Gastroesophageal sphincter (tissue), 3 donors: ENCODE measurements around the gene COL6A3.

Experiments
- POLR2A ChIP-seq, 2 donors: fragments of 450-650 bp; IDR thresholded peaks; one replicate each; pipeline ENCODE4 v1.6.1; 2017; ENCODE audit warnings: antibody characterized with exemption in 2 of 2, mild to moderate bottlenecking in 2 of 2, moderate library complexity in 1 of 2
- POLR2AphosphoS5 ChIP-seq: sonication (generic); formaldehyde crosslinking; IDR thresholded peaks from one replicate; pipeline ENCODE4 v1.6.1; 2017; ENCODE audit warnings: antibody characterized with exemption
- TF ChIP-seq, protein P1 (sequence below), 4 experiments: fragments of 200-600 bp in 2 of 4; fragments of 450-650 bp in 2 of 4; sonication (generic) in 1 of 4; IDR thresholded peaks; one replicate each; pipeline ENCODE4 v1.5.1; 2017 to 2019; ENCODE audit warnings: antibody characterized with exemption in 4 of 4, mild to moderate bottlenecking in 2 of 4, moderate library complexity in 2 of 4

DNA sequence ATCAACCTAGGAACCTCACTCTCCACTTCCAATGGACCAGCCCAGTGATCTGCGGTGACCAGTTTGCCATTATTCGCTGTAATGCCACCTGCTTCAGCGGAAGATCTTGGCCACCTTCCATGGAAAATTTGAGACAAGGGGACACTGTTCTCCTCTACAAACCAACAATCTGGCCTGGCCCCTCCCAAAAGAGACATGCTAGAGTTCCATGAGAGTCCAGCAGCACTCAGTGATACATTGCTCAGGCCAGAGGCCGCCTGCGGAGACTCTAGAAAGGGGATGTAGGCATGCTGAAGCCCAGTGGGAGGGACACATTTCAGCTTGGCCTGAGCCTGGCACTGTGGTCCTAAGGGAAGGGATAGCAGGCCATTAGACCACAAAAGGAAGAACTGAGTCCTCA lies 58.3 kb downstream of the COL6A3 start:
- TF ChIP-seq, protein P1, sequence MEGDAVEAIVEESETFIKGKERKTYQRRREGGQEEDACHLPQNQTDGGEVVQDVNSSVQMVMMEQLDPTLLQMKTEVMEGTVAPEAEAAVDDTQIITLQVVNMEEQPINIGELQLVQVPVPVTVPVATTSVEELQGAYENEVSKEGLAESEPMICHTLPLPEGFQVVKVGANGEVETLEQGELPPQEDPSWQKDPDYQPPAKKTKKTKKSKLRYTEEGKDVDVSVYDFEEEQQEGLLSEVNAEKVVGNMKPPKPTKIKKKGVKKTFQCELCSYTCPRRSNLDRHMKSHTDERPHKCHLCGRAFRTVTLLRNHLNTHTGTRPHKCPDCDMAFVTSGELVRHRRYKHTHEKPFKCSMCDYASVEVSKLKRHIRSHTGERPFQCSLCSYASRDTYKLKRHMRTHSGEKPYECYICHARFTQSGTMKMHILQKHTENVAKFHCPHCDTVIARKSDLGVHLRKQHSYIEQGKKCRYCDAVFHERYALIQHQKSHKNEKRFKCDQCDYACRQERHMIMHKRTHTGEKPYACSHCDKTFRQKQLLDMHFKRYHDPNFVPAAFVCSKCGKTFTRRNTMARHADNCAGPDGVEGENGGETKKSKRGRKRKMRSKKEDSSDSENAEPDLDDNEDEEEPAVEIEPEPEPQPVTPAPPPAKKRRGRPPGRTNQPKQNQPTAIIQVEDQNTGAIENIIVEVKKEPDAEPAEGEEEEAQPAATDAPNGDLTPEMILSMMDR (IDR thresholded peaks at IDR 0.05), result no peak
- no peak for TF ChIP-seq POLR2A (IDR thresholded peaks at IDR 0.05)
- TF ChIP-seq POLR2AphosphoS5, result peak; percentile 12
